PC-9 (cell line): Measurements from ENCODE around the gene RFX2.

ENCODE experiments used
- EZH2 ChIP-seq: fragments of 200-600 bp; sonication (generic); IDR thresholded peaks from 2 replicates; pipeline ENCODE4 v1.8.0; 2017; ENCODE audit warnings: antibody characterized with exemption, low read depth
- TF ChIP-seq, protein P1 (sequence below): fragments of 200-600 bp; sonication (generic); conservative IDR thresholded peaks from 2 replicates; pipeline ENCODE4 v1.6.1; 2017; ENCODE audit warnings: mixed run types, antibody characterized with exemption, mild to moderate bottlenecking, moderate library complexity

- TF ChIP-seq, protein P1, sequence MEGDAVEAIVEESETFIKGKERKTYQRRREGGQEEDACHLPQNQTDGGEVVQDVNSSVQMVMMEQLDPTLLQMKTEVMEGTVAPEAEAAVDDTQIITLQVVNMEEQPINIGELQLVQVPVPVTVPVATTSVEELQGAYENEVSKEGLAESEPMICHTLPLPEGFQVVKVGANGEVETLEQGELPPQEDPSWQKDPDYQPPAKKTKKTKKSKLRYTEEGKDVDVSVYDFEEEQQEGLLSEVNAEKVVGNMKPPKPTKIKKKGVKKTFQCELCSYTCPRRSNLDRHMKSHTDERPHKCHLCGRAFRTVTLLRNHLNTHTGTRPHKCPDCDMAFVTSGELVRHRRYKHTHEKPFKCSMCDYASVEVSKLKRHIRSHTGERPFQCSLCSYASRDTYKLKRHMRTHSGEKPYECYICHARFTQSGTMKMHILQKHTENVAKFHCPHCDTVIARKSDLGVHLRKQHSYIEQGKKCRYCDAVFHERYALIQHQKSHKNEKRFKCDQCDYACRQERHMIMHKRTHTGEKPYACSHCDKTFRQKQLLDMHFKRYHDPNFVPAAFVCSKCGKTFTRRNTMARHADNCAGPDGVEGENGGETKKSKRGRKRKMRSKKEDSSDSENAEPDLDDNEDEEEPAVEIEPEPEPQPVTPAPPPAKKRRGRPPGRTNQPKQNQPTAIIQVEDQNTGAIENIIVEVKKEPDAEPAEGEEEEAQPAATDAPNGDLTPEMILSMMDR = no peak
- no peak for TF ChIP-seq EZH2
These were observed 97.7 kb downstream of the RFX2 start for GRCh38 chr19:6012426-6013170.
